CD4-positive, alpha-beta T cell (primary cell): ENCODE data around the gene ILK. TPM values are rescaled to one million over a fixed set of nuclear protein-coding genes. Genes with fewer than 3 reads are reported as not detected.

Experiments used
- ATAC-seq: fragments of 200-7000 bp; cut with Tn5 transposase; one replicate; pipeline ENCODE4 v1.10.0; 2022; ENCODE audit warnings: mild to moderate bottlenecking; ENCODE audit not compliant: poor library complexity
- CTCF ChIA-PET: fragments of 350-600 bp; sonication (Branson Sonifier 250); formaldehyde crosslinking; loops from one replicate; lab custom pipeline; 2021; ENCODE audit warnings: antibody characterized with exemption, inconsistent platforms; lab: Charles Lee
- POLR2A ChIA-PET: fragments of 350-600 bp; sonication (Branson Sonifier 250); formaldehyde crosslinking; loops from one replicate; lab custom pipeline; 2021; ENCODE audit warnings: antibody characterized with exemption, inconsistent platforms; lab: Charles Lee
- DNase-seq, 14 experiments: peaks; one replicate each; pipeline ENCODE4 v3.0.0-alpha.2; 2013 to 2020; ENCODE audit warnings: mixed read lengths in 2 of 14
- H3K27ac ChIP-seq, 2 donors: one replicate each; pipeline versions ENCODE4 v1.5.1 to v1.7.0; 2013; ENCODE audit warnings: low read length in 2 of 2, low read depth in 1 of 2, mild to moderate bottlenecking in 1 of 2
- H3K27me3 ChIP-seq, 2 experiments: 1 replicate in 1 of 2; 2 replicates in 1 of 2; pipeline versions ENCODE4 v1.6.1 to v1.7.0; 2013; ENCODE audit warnings: low read length in 2 of 2, control low read depth in 1 of 2, mild to moderate bottlenecking in 1 of 2, moderate library complexity in 1 of 2; ENCODE audit not compliant: insufficient read depth in 2 of 2, control insufficient read depth in 1 of 2
- H3K36me3 ChIP-seq: one replicate; pipeline ENCODE4 v1.6.1; 2013; ENCODE audit warnings: low read length, control low read depth; ENCODE audit not compliant: insufficient read depth
- H3K4me1 ChIP-seq: one replicate; pipeline ENCODE4 v1.6.1; 2013; ENCODE audit warnings: low read length, control low read depth; ENCODE audit not compliant: insufficient read depth
- H3K4me3 ChIP-seq: one replicate; pipeline ENCODE4 v1.5.1; 2013; ENCODE audit warnings: mild to moderate bottlenecking, low read length, moderate library complexity
- H3K9me3 ChIP-seq, 2 experiments: 1 replicate in 1 of 2; 2 replicates in 1 of 2; pipeline versions ENCODE4 v1.6.1 to v1.7.0; 2013; ENCODE audit warnings: low read length in 2 of 2, mild to moderate bottlenecking in 2 of 2, control low read depth in 1 of 2, moderate library complexity in 1 of 2; ENCODE audit not compliant: control insufficient read depth in 1 of 2, insufficient read depth in 1 of 2
- H3K27ac Mint-ChIP-seq: one replicate; pipeline ENCODE4 v1.8.0; 2020; ENCODE audit warnings: mixed read lengths
- H3K27me3 Mint-ChIP-seq: one replicate; pipeline ENCODE4 v1.8.0; 2021; ENCODE audit warnings: mixed read lengths
- H3K36me3 Mint-ChIP-seq: one replicate; pipeline ENCODE4 v1.8.0; 2021; ENCODE audit warnings: low read depth, mixed read lengths
- H3K4me1 Mint-ChIP-seq: one replicate; pipeline ENCODE4 v1.8.0; 2021; ENCODE audit warnings: low read depth, mixed read lengths
- H3K4me3 Mint-ChIP-seq: one replicate; pipeline ENCODE4 v1.8.0; 2020; ENCODE audit warnings: mild to moderate bottlenecking, mixed read lengths
- H3K9me3 Mint-ChIP-seq: one replicate; pipeline ENCODE4 v1.8.0; 2020; ENCODE audit warnings: mixed read lengths
- CTCF ChIP-seq: fragments of 200-600 bp; IDR thresholded peaks from one replicate; pipeline ENCODE4 v1.8.0; 2022; ENCODE audit warnings: antibody characterized with exemption, mild to moderate bottlenecking
- intact Hi-C, 2 experiments: fragments of 100-400 bp; cut with DNase I in 1 of 2; cut with micrococcal nuclease in 1 of 2; formaldehyde crosslinking; loops; one replicate each; pipeline versions ENCODE4 v1.15.1 to v1.9.0; 2023 to 2025; cut with DNase I, micrococcal nuclease
- total RNA-seq, 174 experiments: library from RNA in 2 of 174; stranded (reverse) in 2 of 174; gene quantifications; one replicate each; pipeline ENCODE4 v1.2.3 and lab custom pipeline; 2021 to 2026

Gene ILK
- total RNA-seq, 2 experiments from 2014 or later: 19.2 to 21.0 TPM

- peaks cover 0 to 13% of the 10 kb centered on the region in 2 experiments for H3K9me3 ChIP-seq
- ATAC-seq: no peak
- no peak for DNase-seq
- ChIA-PET CTCF (no interaction called here), POLR2A (no interaction called here)
- no peak for TF ChIP-seq CTCF
- Mint-ChIP-seq H3K4me1 (no peaks in the 10 kb centered on the region), H3K27ac (no peak overlapping the region), H3K36me3 (peaks cover 27% of the 10 kb centered on the region), H3K4me3 (no peak overlapping the region), H3K9me3 (no peaks in the 10 kb centered on the region), H3K27me3 (no peaks in the 10 kb centered on the region)
- H3K27ac ChIP-seq: no peak overlapping the region
- H3K36me3 ChIP-seq: peaks cover 13% of the 10 kb centered on the region
- H3K4me3 ChIP-seq: no peak overlapping the region
- no peaks in the 10 kb centered on the region for H3K4me1 ChIP-seq
- intact Hi-C loops: no loop called here
- no peaks in the 10 kb centered on the region for H3K27me3 ChIP-seq
Measured at GRCh38 chr11:6566704-6567370, 36.7 kb upstream of the ILK start.

GRCh38 chr11:6567371-6567745, 36.2 kb upstream of the ILK start:
- Mint-ChIP-seq H3K27ac (no peak overlapping the region), H3K27me3 (no peaks in the 10 kb centered on the region), H3K9me3 (no peaks in the 10 kb centered on the region), H3K4me1 (no peaks in the 10 kb centered on the region), H3K36me3 (peaks cover 33% of the 10 kb centered on the region), H3K4me3 (no peak overlapping the region)
- DNase-seq (no peak), ATAC-seq (no peak)
- Histone ChIP-seq H3K27me3 (no peaks in the 10 kb centered on the region), H3K4me3 (no peak overlapping the region), H3K36me3 (peaks cover 13% of the 10 kb centered on the region), H3K4me1 (no peaks in the 10 kb centered on the region), H3K9me3 (peaks cover 0 to 13% of the 10 kb centered on the region in 2 experiments), H3K27ac (no peak overlapping the region)
- intact Hi-C loops: no loop called here
- no peak for TF ChIP-seq CTCF
- ChIA-PET CTCF (no interaction called here), POLR2A (no interaction called here)

- CTCF ChIA-PET: interaction anchor here (0.6 kb wide), 1 partner anchor 145 kb away, joined by 3 read pairs; no protein-coding TSS in a partner anchor
- no peak for ATAC-seq
- H3K36me3 ChIP-seq: peaks cover 10% of the 10 kb centered on the region
- intact Hi-C loops: no loop called here
- H3K27me3 ChIP-seq: no peaks in the 10 kb centered on the region
- TF ChIP-seq CTCF: no peak
- H3K4me1 Mint-ChIP-seq: no peaks in the 10 kb centered on the region
- no peak overlapping the region for H3K4me3 Mint-ChIP-seq
- H3K9me3 ChIP-seq: peaks cover 0 to 13% of the 10 kb centered on the region in 2 experiments
- DNase-seq: no peak
- no peak overlapping the region for H3K4me3 ChIP-seq
- peaks cover 43% of the 10 kb centered on the region for H3K36me3 Mint-ChIP-seq
- POLR2A ChIA-PET: no interaction called here
- H3K27ac Mint-ChIP-seq: no peak overlapping the region
- H3K4me1 ChIP-seq: no peaks in the 10 kb centered on the region
- no peaks in the 10 kb centered on the region for H3K27me3 Mint-ChIP-seq
- no peak overlapping the region for H3K27ac ChIP-seq
- no peaks in the 10 kb centered on the region for H3K9me3 Mint-ChIP-seq
Measured at GRCh38 chr11:6568191-6568918, 35.2 kb upstream of the ILK start.
